GM11168 (cell line): ENCODE results near the gene CTNNA2.
"Not testable (repeated sequence)": the region's sequence is repeated elsewhere in the genome, so short reads cannot be mapped to it uniquely, and the experiment has no call there.

Experiments used
- in situ Hi-C: fragments of 300-500 bp; cut with MboI; formaldehyde crosslinking; loops from one replicate; pipeline ENCODE4 v1.12.0; 2022; ENCODE audit warnings: low sequenced_read_pairs; ENCODE audit not compliant: unreplicated experiment

Gene CTNNA2

DNA sequence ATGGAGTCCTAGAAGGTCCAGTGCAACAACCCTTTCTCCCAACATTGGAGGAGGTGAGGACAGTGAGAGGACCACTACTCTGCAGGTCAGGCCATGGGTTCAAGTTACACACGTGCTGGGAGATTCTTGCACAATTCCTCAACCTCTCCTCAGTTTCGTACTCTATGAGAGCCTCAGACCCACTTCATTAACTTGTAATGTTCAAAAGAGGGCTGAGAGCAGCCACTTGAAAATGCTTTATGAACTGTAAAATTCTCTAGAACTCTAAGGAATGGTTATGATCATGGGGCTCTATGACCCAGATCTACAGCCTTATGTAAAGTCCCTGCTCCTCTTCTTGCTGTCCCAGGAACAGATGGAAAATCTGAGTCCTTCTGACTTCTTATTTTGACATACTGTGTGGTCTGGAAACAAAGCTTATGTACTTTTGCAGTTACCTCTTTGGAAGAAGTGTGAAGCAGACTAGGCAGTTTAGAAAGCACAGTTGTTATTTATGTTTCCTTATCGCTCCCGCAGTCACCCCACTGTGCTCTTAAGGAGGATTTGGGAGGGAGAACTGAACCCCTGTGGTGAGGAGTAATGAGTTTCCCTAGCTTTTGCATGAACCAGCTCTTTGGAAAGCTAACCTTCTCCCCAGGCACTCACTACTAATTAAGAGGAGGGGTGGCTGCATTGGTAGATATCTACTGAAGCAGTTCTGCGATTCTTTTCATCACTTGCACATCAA, 495.1 kb downstream of the CTNNA2 start:
- in situ Hi-C loops, result no loop called here

DNA sequence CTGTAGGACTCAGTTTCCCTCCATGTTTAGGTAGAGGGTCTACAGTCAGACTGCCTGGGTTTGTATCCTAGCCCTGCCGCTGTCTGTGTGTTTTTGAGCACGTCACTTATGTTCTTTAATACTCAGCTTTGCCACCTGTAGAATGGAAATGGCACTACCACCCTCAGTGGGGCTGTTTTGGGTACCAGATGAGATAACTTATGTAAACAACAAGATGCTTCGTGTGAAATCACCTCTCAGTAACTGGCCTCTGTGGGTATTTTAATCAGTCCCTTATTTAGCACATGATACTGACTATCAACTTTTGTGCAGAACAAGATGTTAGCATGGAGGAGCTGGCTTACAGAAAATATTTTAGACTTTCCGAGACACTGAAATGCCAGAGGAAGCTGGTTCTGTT, 495.7 kb downstream of the CTNNA2 start:
- in situ Hi-C loops, result no loop called here

DNA sequence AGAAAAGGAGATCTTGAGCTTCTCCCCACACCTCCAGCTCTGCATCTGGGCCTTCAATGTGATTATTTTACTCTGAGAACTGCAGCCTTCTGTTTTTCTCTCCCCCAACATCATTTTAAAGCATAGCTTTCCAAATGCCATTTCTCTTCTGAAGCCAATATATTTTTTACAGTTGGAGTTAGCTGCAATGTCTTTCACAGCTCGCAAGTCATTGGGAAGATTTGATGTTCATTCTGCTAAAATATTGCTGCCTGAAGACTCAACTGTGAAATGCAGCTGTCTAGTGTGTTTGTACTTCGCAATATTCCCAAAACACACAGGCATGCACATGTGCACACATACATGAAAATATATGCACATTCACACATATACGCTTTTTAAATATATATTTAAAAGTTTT, 496.4 kb downstream of the CTNNA2 start:
- in situ Hi-C loops, result no loop called here

DNA sequence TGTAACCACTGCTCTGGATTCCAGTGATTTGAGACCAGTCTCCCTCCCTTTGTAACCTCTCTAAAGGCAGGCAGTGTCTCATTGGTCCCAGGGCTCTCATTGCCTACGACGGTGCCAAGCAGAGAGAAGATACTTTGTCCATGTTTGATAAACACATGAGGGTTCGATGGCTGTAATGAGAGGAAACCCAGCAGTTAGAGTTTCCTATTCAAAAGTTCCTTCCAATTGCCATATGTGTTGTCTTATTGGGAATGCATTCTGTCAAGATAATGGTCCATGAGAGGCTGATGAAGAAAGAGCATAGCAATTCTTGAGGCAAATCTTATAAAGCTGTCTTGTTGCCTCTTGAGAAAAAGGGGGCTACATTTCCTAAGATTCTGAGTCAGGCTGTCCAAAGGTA, 499.2 kb downstream of the CTNNA2 start:
- in situ Hi-C loops, result no loop called here

GRCh38 chr2:80014637-80015036, 501.8 kb downstream of the CTNNA2 start:
- in situ Hi-C loops, result no loop called here

GRCh38 chr2:80016171-80016570, 503.3 kb downstream of the CTNNA2 start:
- in situ Hi-C loops, result no loop called here

DNA sequence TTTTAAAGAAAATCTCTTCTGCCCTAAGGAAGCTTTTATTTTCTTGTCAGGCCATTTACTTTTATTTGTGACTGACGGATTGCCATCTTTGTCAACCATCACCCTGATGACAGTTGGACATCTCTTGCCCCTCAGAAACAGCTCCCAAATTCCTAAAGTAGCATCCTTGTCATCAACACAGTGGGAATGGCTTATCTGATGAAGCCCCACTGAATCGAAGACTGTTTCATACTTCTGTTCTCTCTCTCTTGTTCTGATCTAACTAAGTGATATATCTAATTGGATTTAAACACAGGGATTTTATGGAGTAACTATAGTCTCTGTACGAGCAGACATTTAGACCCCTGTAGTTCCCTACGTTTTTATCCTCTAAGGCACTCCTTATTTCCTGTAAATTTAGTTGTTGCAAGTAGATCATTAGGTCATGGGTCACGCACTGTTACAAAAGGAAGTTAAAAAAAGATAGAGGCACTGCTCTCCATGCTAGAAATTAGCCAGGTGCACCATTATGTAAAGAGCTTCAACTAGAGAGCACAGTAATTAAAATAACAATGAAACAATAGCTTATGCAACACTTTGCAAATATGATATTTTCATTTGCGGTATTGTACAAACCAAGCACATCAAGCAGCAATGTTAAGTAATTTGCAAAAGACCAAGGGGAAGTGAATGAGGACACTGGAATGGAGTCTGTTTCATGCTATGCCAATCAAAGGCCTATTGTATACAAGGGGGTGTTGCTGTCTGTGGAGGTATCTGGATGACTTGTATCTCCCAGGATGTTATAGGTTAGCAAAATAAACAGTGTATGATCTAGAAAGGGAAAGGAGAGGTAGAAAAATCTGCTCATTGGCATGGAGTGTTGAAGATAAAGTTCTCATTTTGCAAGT, 507.0 kb downstream of the CTNNA2 start:
- in situ Hi-C loops, result no loop called here

DNA sequence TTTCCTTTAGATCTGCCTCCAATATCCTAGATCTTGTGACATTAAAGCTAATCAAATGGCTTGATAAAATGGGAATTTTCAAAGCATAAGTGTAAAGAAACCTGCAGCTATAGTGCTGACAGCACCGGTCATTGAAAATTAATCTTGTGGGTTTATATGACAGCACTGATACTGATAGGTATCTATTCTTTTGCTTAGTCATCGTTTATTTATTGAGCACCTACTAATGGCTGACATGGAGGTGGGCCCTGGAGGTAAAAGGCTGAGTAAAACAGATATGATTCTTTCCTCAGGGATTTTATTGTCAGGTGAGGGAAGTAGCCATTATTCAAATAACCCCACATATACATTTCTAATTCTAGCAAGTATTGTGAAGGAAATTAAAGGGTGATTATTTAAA, 509.2 kb downstream of the CTNNA2 start:
- in situ Hi-C loops, result no loop called here

DNA sequence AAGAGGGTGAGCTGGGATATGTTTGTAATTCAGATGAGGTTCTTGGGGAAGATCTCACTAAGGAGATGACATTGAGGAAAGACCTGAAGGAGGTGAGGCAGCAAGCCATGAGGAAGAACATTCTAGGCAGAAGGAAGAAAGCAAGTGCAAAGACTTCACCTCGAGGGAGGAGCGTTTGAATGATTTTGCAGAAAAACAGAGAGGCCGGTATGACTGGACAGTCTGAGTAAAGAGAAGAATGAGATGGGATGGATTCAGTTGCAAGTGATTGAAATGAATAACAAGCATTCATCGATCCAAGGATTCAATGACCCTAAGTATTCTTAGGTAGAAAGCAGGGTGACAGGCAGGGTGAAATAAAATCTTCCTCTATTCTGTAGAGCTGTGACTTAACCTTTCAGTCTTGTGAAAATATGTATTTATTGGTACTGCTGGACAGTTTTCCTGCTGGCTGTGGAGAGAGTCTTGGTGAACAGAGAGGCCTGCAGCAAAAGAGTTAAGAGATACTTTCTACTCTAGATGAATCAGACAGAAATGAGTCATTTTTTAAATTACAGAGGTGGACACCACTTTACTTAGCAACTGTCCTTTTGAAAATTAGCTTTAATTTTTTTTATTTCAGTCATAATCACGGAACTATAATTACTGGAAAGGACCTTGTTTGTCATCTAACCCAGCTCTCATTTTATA, 513.3 kb downstream of the CTNNA2 start:
- in situ Hi-C loops, result no loop called here

- in situ Hi-C loops, result no loop called here
Observed at GRCh38 chr2:80028051-80028450, 515.2 kb downstream of the CTNNA2 start.

DNA sequence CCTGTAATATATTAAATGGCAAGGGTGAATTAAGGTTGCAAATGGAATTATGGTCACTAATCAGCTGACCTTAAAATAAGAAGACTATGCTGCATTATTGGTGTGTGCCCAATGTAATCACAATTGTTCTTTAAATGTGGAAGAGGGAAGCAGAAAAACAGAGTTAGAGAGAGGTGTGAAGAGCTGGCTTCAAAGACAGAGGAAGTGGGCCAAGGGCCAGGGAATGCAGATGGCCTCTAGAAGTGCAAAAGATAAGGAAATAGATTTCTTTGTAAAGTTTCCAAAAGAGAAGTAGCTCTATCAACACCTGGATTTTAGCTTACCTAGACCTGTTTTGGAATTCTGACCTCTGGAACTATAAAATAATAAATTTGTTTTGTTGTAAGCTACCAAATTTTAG, 515.7 kb downstream of the CTNNA2 start:
- in situ Hi-C loops, result no loop called here

- in situ Hi-C loops, result no loop called here
Observed at GRCh38 chr2:80030135-80030534, 517.3 kb downstream of the CTNNA2 start.

DNA sequence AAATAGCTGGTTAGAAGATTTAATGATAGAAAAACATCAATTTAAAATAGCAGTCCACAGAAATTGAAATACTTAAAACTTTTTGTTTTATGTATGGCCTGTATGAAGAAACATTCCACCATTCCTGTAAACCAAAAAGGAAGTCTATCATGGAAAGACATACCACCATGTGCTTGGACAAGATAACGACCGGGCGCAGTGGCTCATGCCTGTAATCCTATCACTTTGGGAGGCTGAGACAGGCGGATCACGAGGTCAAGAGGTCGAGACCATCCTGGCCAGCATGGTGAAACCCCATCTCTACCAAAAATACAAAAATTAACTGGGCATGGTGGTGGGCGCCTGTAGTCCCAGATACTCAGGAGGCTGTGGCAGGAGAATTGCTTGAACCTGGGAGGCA, 519.8 kb downstream of the CTNNA2 start:
- in situ Hi-C loops, result not testable (repeated sequence)

DNA sequence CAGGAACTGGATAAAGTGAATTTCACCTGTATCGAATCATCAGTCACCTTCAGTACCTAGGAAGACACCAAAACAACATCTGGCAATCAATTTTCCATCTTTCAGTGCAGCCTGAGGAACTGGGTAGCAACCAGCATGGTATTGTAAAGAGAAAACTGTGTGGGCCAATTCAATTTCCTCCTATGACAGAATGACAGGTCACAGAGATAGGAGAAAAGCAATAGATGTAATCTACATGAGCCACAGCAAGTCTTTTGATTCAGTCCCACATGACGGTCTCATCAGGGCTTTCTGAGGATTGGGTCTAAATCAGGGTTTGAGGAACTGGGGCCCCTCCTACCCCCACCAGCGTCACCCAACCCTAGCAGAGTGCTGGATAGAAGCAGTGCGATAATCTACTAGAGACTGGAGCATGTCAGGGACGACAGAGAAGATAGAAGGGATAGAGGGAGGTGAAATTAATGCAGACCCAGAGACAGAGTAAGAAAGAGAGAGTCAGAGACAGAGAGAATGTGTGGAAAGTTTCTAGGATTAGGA, 523.0 kb downstream of the CTNNA2 start:
- in situ Hi-C loops, result no loop called here

DNA sequence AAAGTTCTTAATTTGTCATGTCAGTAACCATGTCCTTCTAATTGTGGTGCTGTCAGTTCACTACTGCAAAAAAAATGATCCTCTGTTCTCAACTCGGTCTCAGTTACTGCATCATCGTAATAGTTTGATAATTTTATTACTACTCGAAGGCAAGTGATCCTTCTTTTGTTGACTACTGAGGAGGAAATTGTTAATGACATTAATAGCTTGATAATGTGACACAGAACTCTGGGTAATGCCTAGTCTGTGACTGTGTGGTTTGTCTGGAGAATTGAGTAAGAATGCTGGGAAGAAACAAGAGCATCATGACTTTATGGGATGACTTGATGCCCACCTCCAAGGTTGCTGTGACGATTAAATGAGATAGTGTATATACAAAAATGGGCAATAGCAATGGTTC, 524.5 kb downstream of the CTNNA2 start:
- in situ Hi-C loops, result no loop called here

GRCh38 chr2:80040226-80040625, 527.4 kb downstream of the CTNNA2 start:
- in situ Hi-C loops, result no loop called here

- in situ Hi-C loops, result no loop called here
Observed at GRCh38 chr2:80042635-80043034, 529.8 kb downstream of the CTNNA2 start.

GRCh38 chr2:80048296-80048695, 535.4 kb downstream of the CTNNA2 start:
- in situ Hi-C loops, result no loop called here

GRCh38 chr2:80050246-80050645, 537.4 kb downstream of the CTNNA2 start:
- in situ Hi-C loops, result no loop called here

- in situ Hi-C loops, result no loop called here
Observed at GRCh38 chr2:80053522-80054345, 540.9 kb downstream of the CTNNA2 start.
